ENCODE data around the gene PDE4D. TPM values are rescaled to one million over a fixed set of nuclear protein-coding genes. Genes with fewer than 3 reads are reported as not detected.

Gene PDE4D
- total RNA-seq, 2 donors from 2014 or later: 33.8 to 82.6 TPM

GRCh38 chr5:59559847-59560246 is 333.7 kb downstream of the PDE4D start:
- no peak for DNase-seq
- ATAC-seq: no peak
- intact Hi-C loops (cut with DNase I): no loop called here

GRCh38 chr5:59559323-59559722 is 334.2 kb downstream of the PDE4D start:
- intact Hi-C loops (cut with DNase I): no loop called here
- DNase-seq (no peak), ATAC-seq (no peak)

- DNase-seq: no peak
- no peak for ATAC-seq
- intact Hi-C loops (cut with DNase I): no loop called here
These were observed 335.0 kb downstream of the PDE4D start for GRCh38 chr5:59558501-59558900.

GRCh38 chr5:59557572-59557971 is 336.0 kb downstream of the PDE4D start:
- no peak for DNase-seq
- intact Hi-C loops (cut with DNase I): no loop called here
- no peak for ATAC-seq

- ATAC-seq (no peak), DNase-seq (no peak)
- intact Hi-C loops (cut with DNase I): no loop called here
These were observed 337.9 kb downstream of the PDE4D start for GRCh38 chr5:59555596-59555995.

GRCh38 chr5:59554501-59554900 is 339.0 kb downstream of the PDE4D start:
- DNase-seq (no peak), ATAC-seq (no peak)
- intact Hi-C loops (cut with DNase I): no loop called here

GRCh38 chr5:59553992-59554391 is 339.5 kb downstream of the PDE4D start:
- intact Hi-C loops (cut with DNase I): no loop called here
- no peak for ATAC-seq
- DNase-seq: no peak

GRCh38 chr5:59548807-59549357 is 344.6 kb downstream of the PDE4D start:
- intact Hi-C loops (cut with DNase I): no loop called here
- ATAC-seq: no peak
- no peak for DNase-seq

- intact Hi-C loops (cut with DNase I): no loop called here
- ATAC-seq: no peak
- no peak for DNase-seq
These were observed 345.8 kb downstream of the PDE4D start for GRCh38 chr5:59547731-59548130.

GRCh38 chr5:59544573-59544972 is 349.0 kb downstream of the PDE4D start:
- DNase-seq (no peak), ATAC-seq (no peak)
- intact Hi-C loops (cut with DNase I): no loop called here

- intact Hi-C loops (cut with DNase I): no loop called here
- ATAC-seq (peak in 1 of 2 donors; percentile 12), DNase-seq (no peak)
These were observed 349.6 kb downstream of the PDE4D start for GRCh38 chr5:59543821-59544442.

GRCh38 chr5:59542851-59543820 is 350.4 kb downstream of the PDE4D start:
- DNase-seq (peak; percentile 42), ATAC-seq (peak; percentile 63 to 90)
- intact Hi-C loops (cut with DNase I): no loop called here

- no peak for ATAC-seq
- intact Hi-C loops (cut with DNase I): no loop called here
- DNase-seq: no peak
These were observed 351.2 kb downstream of the PDE4D start for GRCh38 chr5:59542306-59542705.

- no peak for ATAC-seq
- no peak for DNase-seq
- intact Hi-C loops (cut with DNase I): no loop called here
These were observed 353.2 kb downstream of the PDE4D start for GRCh38 chr5:59540366-59540765.

GRCh38 chr5:59538750-59539121 is 354.8 kb downstream of the PDE4D start:
- ATAC-seq: no peak
- DNase-seq: no peak
- intact Hi-C loops (cut with DNase I): no loop called here

- DNase-seq: no peak
- intact Hi-C loops (cut with DNase I): no loop called here
- no peak for ATAC-seq
These were observed 355.4 kb downstream of the PDE4D start for GRCh38 chr5:59537961-59538749.

- no peak for DNase-seq
- ATAC-seq: no peak
- intact Hi-C loops (cut with DNase I): no loop called here
These were observed 356.7 kb downstream of the PDE4D start for GRCh38 chr5:59536875-59537274.

- DNase-seq (no peak), ATAC-seq (no peak)
- intact Hi-C loops (cut with DNase I): no loop called here
These were observed 358.0 kb downstream of the PDE4D start for GRCh38 chr5:59535561-59535960.

GRCh38 chr5:59533730-59534108 is 359.8 kb downstream of the PDE4D start:
- intact Hi-C loops (cut with DNase I): no loop called here
- ATAC-seq: no peak
- DNase-seq: no peak

Data from left cardiac atrium (tissue), 4 donors.